ENCODE results near the gene PABPN1L.

Gene PABPN1L

GRCh38 chr16:88857728-88858339, 8.6 kb downstream of the PABPN1L start:
- peak; percentile 84 for DNase-seq (ENCODE audit: extremely low spot score)
- TF ChIP-seq FOXM1 (IDR thresholded peaks at IDR 0.05; ENCODE audit: borderline replicate concordance) (no peak), TARDBP (IDR thresholded peaks at IDR 0.05) (no peak), ELF4 (IDR thresholded peaks at IDR 0.05) (no peak), CTBP1 (IDR thresholded peaks at IDR 0.05; ENCODE audit: borderline replicate concordance) (no peak), HDGF (IDR thresholded peaks at IDR 0.05; ENCODE audit: borderline replicate concordance) (no peak), SP1 (IDR thresholded peaks at IDR 0.05) (no peak), L3MBTL2 (conservative IDR thresholded peaks at IDR 0.05) (no peak), BHLHE40 (IDR thresholded peaks at IDR 0.05; ENCODE audit: borderline replicate concordance) (no peak), ARNT (IDR thresholded peaks at IDR 0.05) (no peak), NFRKB (IDR thresholded peaks at IDR 0.05) (no peak), ZNF384 (IDR thresholded peaks at IDR 0.05) (no peak), SUZ12 (IDR thresholded peaks at IDR 0.05) (no peak)
- TF ChIP-seq, protein P1, sequence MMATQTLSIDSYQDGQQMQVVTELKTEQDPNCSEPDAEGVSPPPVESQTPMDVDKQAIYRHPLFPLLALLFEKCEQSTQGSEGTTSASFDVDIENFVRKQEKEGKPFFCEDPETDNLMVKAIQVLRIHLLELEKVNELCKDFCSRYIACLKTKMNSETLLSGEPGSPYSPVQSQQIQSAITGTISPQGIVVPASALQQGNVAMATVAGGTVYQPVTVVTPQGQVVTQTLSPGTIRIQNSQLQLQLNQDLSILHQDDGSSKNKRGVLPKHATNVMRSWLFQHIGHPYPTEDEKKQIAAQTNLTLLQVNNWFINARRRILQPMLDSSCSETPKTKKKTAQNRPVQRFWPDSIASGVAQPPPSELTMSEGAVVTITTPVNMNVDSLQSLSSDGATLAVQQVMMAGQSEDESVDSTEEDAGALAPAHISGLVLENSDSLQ (IDR thresholded peaks at IDR 0.05), result no peak
- ChIA-PET CTCF (interaction anchor here (0.7 to 1.0 kb wide), 4 partner anchors 8 to 48 kb away, joined by 3 read pairs; partner anchors contain the start of gene PABPN1L), POLR2A (interaction anchor here (0.7 to 1.9 kb wide), 7 partner anchors 12 to 318 kb away, joined by 3 to 16 read pairs (median 3); partner anchors contain the start of genes APRT and CDT1)

DNA sequence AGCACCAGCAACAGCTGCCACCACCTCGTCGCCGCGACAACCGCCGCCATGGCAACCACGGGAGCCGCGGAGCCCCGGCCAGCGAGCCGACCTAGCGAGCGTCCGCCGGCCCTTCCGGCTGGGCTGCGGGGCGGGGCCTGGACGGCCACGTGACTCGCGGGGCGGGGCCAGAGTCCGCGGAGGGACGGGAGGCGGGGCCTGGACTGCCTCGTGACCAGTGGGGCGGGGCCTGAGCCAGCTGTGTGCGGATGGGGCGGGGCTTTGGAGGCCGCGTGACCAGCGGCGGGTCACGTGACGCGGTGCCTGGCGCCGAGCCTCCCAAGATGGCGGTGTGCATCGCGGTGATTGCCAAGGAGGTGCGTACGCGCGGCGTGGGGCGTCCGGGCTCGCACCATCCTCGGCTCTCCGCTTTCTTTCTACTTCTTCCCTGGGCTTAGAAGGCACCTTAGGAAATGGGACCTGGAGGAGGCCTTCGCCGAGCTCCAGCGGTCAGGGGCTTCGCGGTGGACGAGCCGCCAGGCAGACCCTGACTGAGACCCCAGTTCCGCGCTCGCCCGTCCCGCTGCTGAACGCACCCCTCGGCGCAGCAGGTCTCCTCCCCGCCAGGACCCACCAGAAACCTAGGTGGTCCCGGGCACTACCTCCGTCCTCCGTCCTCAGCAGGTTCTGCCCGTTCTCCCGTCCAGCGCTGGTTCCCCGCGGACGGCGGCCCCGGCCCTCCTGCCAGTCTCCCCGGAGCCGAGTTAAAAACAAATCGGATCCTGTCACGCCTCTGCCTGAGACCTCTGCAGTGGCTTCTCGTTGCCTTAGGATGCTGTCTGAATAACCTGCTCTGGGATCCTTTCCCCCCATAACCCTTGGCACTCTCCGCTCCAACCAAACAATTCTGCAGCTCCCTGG, 9.4 kb downstream of the PABPN1L start, which contains the start of the genes GALNS and TRAPPC2L:
TSS of gene GALNS (minus strand) at position 120 of the 900 bp plus-strand sequence. CDS start at position 50, 70 bp downstream.
TSS of gene TRAPPC2L (plus strand) at position 300 of the 900 bp plus-strand sequence. CDS start at position 324, 24 bp downstream.
- CTCF ChIA-PET, result interaction anchor here (0.5 to 1.0 kb wide), 5 partner anchors 7 to 400 kb away, joined by 3 to 4 read pairs (median 3); partner anchors contain the start of gene PABPN1L
- DNase-seq (ENCODE audit: extremely low spot score), result peak; percentile 100
- TF ChIP-seq ARNT (IDR thresholded peaks at IDR 0.05), result no peak
- TF ChIP-seq SUZ12 (IDR thresholded peaks at IDR 0.05), result no peak
- TF ChIP-seq L3MBTL2 (conservative IDR thresholded peaks at IDR 0.05), result 0 out of 2 replicates have a peak, but pooled peaks have one; percentile 27
- no peak for TF ChIP-seq FOXK2 (IDR thresholded peaks at IDR 0.05)
- TF ChIP-seq, protein P1 (IDR thresholded peaks at IDR 0.05), result no peak
- no peak for TF ChIP-seq ZNF384 (IDR thresholded peaks at IDR 0.05)
- no peak for TF ChIP-seq HDGF (IDR thresholded peaks at IDR 0.05; ENCODE audit: borderline replicate concordance)
- no peak for TF ChIP-seq FOXM1 (IDR thresholded peaks at IDR 0.05; ENCODE audit: borderline replicate concordance)
- POLR2A ChIA-PET, result interaction anchor here (0.7 to 1.9 kb wide), 8 partner anchors 11 to 319 kb away, joined by 3 to 16 read pairs (median 4); partner anchors contain the start of genes APRT and CDT1

- CTCF ChIA-PET, result interaction anchor here (0.5 to 0.8 kb wide), 3 partner anchors 41 to 399 kb away, joined by 3 to 4 read pairs (median 4); no protein-coding TSS in a partner anchor
- POLR2A ChIA-PET, result interaction anchor here (1.0 to 1.9 kb wide), 3 partner anchors 10 to 46 kb away, joined by 5 to 16 read pairs (median 7); no protein-coding TSS in a partner anchor
- no peak for DNase-seq (ENCODE audit: extremely low spot score)
- TF ChIP-seq BHLHE40 (IDR thresholded peaks at IDR 0.05; ENCODE audit: borderline replicate concordance) (no peak), LEF1 (IDR thresholded peaks at IDR 0.05; ENCODE audit: borderline replicate concordance) (no peak), TARDBP (IDR thresholded peaks at IDR 0.05) (no peak), FOXK2 (IDR thresholded peaks at IDR 0.05) (no peak), CTBP1 (IDR thresholded peaks at IDR 0.05; ENCODE audit: borderline replicate concordance) (no peak), SP1 (IDR thresholded peaks at IDR 0.05) (no peak), ARNT (IDR thresholded peaks at IDR 0.05) (no peak), FOXA1 (IDR thresholded peaks at IDR 0.05) (no peak), HDGF (IDR thresholded peaks at IDR 0.05; ENCODE audit: borderline replicate concordance) (no peak), NFRKB (IDR thresholded peaks at IDR 0.05) (no peak), L3MBTL2 (conservative IDR thresholded peaks at IDR 0.05) (no peak), SUZ12 (IDR thresholded peaks at IDR 0.05) (no peak), FOXM1 (IDR thresholded peaks at IDR 0.05; ENCODE audit: borderline replicate concordance) (no peak), ZNF384 (IDR thresholded peaks at IDR 0.05) (no peak), ELF4 (IDR thresholded peaks at IDR 0.05) (no peak)
- TF ChIP-seq, protein P1 (IDR thresholded peaks at IDR 0.05), result no peak
Measured at GRCh38 chr16:88856122-88856827, 10.2 kb downstream of the PABPN1L start.

DNA sequence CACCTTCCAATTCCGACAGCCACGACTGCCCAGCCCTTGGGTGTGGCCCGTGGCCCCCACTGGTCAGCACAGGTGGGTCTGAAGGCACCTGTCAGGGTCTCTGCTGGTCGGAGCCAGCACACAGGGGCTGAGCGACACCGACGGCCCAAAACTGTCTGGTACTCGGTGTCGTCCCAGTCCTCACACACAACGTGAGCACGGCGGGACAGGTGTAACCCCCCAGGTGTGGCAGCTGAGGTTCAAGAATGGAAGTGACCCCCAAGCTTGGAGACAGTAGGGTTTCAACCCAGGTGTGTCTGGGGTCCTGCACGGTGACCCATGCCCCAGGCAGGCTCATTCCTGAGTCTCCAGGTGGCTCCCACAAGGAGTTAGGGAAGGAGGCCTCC, 10.7 kb downstream of the PABPN1L start:
- TF ChIP-seq HDGF (IDR thresholded peaks at IDR 0.05; ENCODE audit: borderline replicate concordance) (no peak), FOXK2 (IDR thresholded peaks at IDR 0.05) (no peak), BHLHE40 (IDR thresholded peaks at IDR 0.05; ENCODE audit: borderline replicate concordance) (no peak), SP1 (IDR thresholded peaks at IDR 0.05) (no peak), CTBP1 (IDR thresholded peaks at IDR 0.05; ENCODE audit: borderline replicate concordance) (no peak), SUZ12 (IDR thresholded peaks at IDR 0.05) (no peak), NFRKB (IDR thresholded peaks at IDR 0.05) (no peak), LEF1 (IDR thresholded peaks at IDR 0.05; ENCODE audit: borderline replicate concordance) (no peak)
- ChIA-PET CTCF (interaction anchor here (0.8 kb wide), 1 partner anchor 40 kb away, joined by 4 read pairs; no protein-coding TSS in a partner anchor), POLR2A (no interaction called here)
- DNase-seq (ENCODE audit: extremely low spot score), result no peak

- TF ChIP-seq L3MBTL2 (conservative IDR thresholded peaks at IDR 0.05), result no peak
- no peak for TF ChIP-seq TARDBP (IDR thresholded peaks at IDR 0.05)
- no peak for TF ChIP-seq ELF4 (IDR thresholded peaks at IDR 0.05)
- no peak for TF ChIP-seq FOXK2 (IDR thresholded peaks at IDR 0.05)
- no peak for TF ChIP-seq FOXA1 (IDR thresholded peaks at IDR 0.05)
- TF ChIP-seq SP1 (IDR thresholded peaks at IDR 0.05), result no peak
- no peak for TF ChIP-seq CTBP1 (IDR thresholded peaks at IDR 0.05; ENCODE audit: borderline replicate concordance)
- TF ChIP-seq, protein P1 (IDR thresholded peaks at IDR 0.05), result no peak
- TF ChIP-seq NFRKB (IDR thresholded peaks at IDR 0.05), result no peak
- TF ChIP-seq SUZ12 (IDR thresholded peaks at IDR 0.05), result no peak
- TF ChIP-seq FOXM1 (IDR thresholded peaks at IDR 0.05; ENCODE audit: borderline replicate concordance), result no peak
- no peak for TF ChIP-seq HDGF (IDR thresholded peaks at IDR 0.05; ENCODE audit: borderline replicate concordance)
- no peak for TF ChIP-seq ARNT (IDR thresholded peaks at IDR 0.05)
- no peak for TF ChIP-seq BHLHE40 (IDR thresholded peaks at IDR 0.05; ENCODE audit: borderline replicate concordance)
- CTCF ChIA-PET, result no interaction called here
- POLR2A ChIA-PET, result no interaction called here
Measured at GRCh38 chr16:88855176-88855575, 11.3 kb downstream of the PABPN1L start.

More at GRCh38 chr16:88855176-88855575, 11.3 kb downstream of the PABPN1L start:
- no peak for DNase-seq (ENCODE audit: extremely low spot score)
